GM12878 (cell line): Measurements from ENCODE around the gene LY9. TPM values are rescaled to one million over a fixed set of nuclear protein-coding genes. Genes with fewer than 3 reads are reported as not detected.

Source experiments
- ATAC-seq: fragments of 200-7000 bp; cut with Tn5 transposase; 3 replicates; pipeline ENCODE4 v1.9.1; 2020; ENCODE audit warnings: mild to moderate bottlenecking, moderate library complexity
- BruUV-seq: library from RNA; stranded (reverse); fragments of 400-500 nt; replicated peaks from 2 replicates; lab custom pipeline; 2021; lab: Mats Ljungman, UMichigan
- CTCF ChIA-PET: fragments of 300-600 bp; sonication (Branson Sonifier 250); formaldehyde crosslinking; extraction: SDS; loops from one replicate; lab custom pipeline; 2021; ENCODE audit warnings: inconsistent platforms; lab: Yijun Ruan, JAX
- POLR2A ChIA-PET: fragments of 350-600 bp; formaldehyde crosslinking; extraction: SDS; loops from one replicate; lab custom pipeline; 2021; ENCODE audit warnings: inconsistent platforms; lab: Charles Lee
- RAD21 ChIA-PET: fragments of 300-600 bp; sonication (Branson Sonifier 250); formaldehyde crosslinking; loops from one replicate; lab custom pipeline; 2023; ENCODE audit warnings: antibody characterized with exemption; ENCODE audit not compliant: unreplicated experiment; lab: Charles Lee
- SMC1A ChIA-PET: fragments of 300-600 bp; sonication (Branson Sonifier 250); formaldehyde crosslinking; loops from one replicate; lab custom pipeline; 2023; ENCODE audit not compliant: unreplicated experiment, uncharacterized antibody; lab: Charles Lee
- DNase-seq: peaks from one replicate; pipeline ENCODE4 v3.0.0-alpha.2; 2011; ENCODE audit warnings: low read depth, low spot score
- FAIRE-seq: peaks from 3 replicates; lab custom pipeline; 2011; peaks lifted over from hg19 to GRCh38; lab: Jason Lieb, UNC
- H2AFZ ChIP-seq: 2 replicates; pipeline ENCODE4 v1.6.0; 2011; ENCODE audit warnings: low read depth, low read length, control low read depth; ENCODE audit not compliant: control insufficient read depth
- H3K27ac ChIP-seq: 2 replicates; pipeline ENCODE4 v1.5.1; 2011; ENCODE audit warnings: control low read depth; ENCODE audit not compliant: control insufficient read depth, insufficient read depth
- H3K27me3 ChIP-seq, 2 experiments: replicated peaks in 1 of 2; 2 replicates each; pipeline versions ENCODE4 v1.6.0 to v1.6.1; 2011; ENCODE audit warnings: low read length in 1 of 2; ENCODE audit not compliant: control insufficient read depth in 2 of 2, insufficient read depth in 2 of 2
- H3K36me3 ChIP-seq, 2 experiments: 2 replicates each; pipeline ENCODE4 v1.5.1; 2011; ENCODE audit warnings: low read length in 1 of 2; ENCODE audit not compliant: control insufficient read depth in 2 of 2, insufficient read depth in 2 of 2
- H3K4me1 ChIP-seq: 2 replicates; pipeline ENCODE4 v1.6.1; 2011; ENCODE audit warnings: mild to moderate bottlenecking, low read length, moderate library complexity, mixed read lengths; ENCODE audit not compliant: control insufficient read depth, insufficient read depth
- H3K4me2 ChIP-seq: 2 replicates; pipeline ENCODE4 v1.6.0; 2011; ENCODE audit warnings: control low read depth; ENCODE audit not compliant: control insufficient read depth, insufficient read depth
- H3K4me3 ChIP-seq: fragments of 200-600 bp; sonication (generic); 2 replicates; pipeline ENCODE4 v1.5.1; 2016
- H3K79me2 ChIP-seq: 2 replicates; pipeline ENCODE4 v1.6.0; 2011; ENCODE audit warnings: low read length; ENCODE audit not compliant: control insufficient read depth, insufficient read depth
- H3K9ac ChIP-seq: 2 replicates; pipeline ENCODE4 v1.8.0; 2011; ENCODE audit warnings: low read length, control low read depth, mixed read lengths; ENCODE audit not compliant: control insufficient read depth, insufficient read depth
- H3K9me3 ChIP-seq: replicated peaks from 3 replicates; pipeline ENCODE4 v1.5.1; 2011; ENCODE audit warnings: mild to moderate bottlenecking, low read length; ENCODE audit not compliant: control insufficient read depth, insufficient read depth
- H4K20me1 ChIP-seq: 2 replicates; pipeline ENCODE4 v1.6.0; 2011; ENCODE audit not compliant: control insufficient read depth, insufficient read depth
- CEBPZ ChIP-seq: fragments of 150-350 bp; IDR thresholded peaks from 2 replicates; pipeline ENCODE4 v1.6.1; 2016; ENCODE audit warnings: low read depth, low read length
- CREB1 ChIP-seq: IDR thresholded peaks from 2 replicates; pipeline ENCODE4 v1.6.1; 2012; ENCODE audit warnings: low read depth, mild to moderate bottlenecking, inconsistent platforms
- EGR1 ChIP-seq, 2 experiments: IDR thresholded peaks; 1 replicate in 1 of 2; 2 replicates in 1 of 2; pipeline ENCODE4 v1.6.1; 2011 to 2012; ENCODE audit warnings: low read depth in 2 of 2, low read length in 2 of 2, borderline replicate concordance in 1 of 2, mild to moderate bottlenecking in 1 of 2, moderate library complexity in 1 of 2
- GABPA ChIP-seq: IDR thresholded peaks from 2 replicates; pipeline ENCODE4 v1.6.1; 2014; ENCODE audit warnings: antibody characterized with exemption, low read depth, mild to moderate bottlenecking, inconsistent platforms
- NFYB ChIP-seq: IDR thresholded peaks from 2 replicates; pipeline ENCODE4 v1.6.1; 2011; ENCODE audit warnings: low read depth, mild to moderate bottlenecking, low read length, improper control_type of control experiment, moderate library complexity; ENCODE audit not compliant: insufficient read depth
- NR2C1 ChIP-seq: fragments of 450-650 bp; IDR thresholded peaks from 2 replicates; pipeline ENCODE4 v1.6.1; 2017; ENCODE audit warnings: antibody characterized with exemption, mild to moderate bottlenecking, moderate library complexity
- PML ChIP-seq: IDR thresholded peaks from 2 replicates; pipeline ENCODE4 v1.6.1; 2012; ENCODE audit warnings: low read length, inconsistent platforms
- USF1 ChIP-seq: IDR thresholded peaks from 2 replicates; pipeline ENCODE4 v1.6.1; 2011; ENCODE audit warnings: borderline replicate concordance, low read depth, mild to moderate bottlenecking, moderate library complexity, mixed read lengths, low read length; ENCODE audit not compliant: insufficient read depth; ENCODE audit errors: extremely low read length
- YY1 ChIP-seq: IDR thresholded peaks from 2 replicates; pipeline ENCODE4 v1.6.1; 2011; ENCODE audit warnings: low read depth, mild to moderate bottlenecking, low read length
- WGBS: methylation state at CpG from one replicate; pipeline ENCODE4 v1.1.6; 2016; ENCODE audit warnings: low lambda C conversion rate; ENCODE audit not compliant: insufficient replicate concordance, insufficient coverage; ENCODE audit errors: missing lambda C conversion rate; 5-methylcytosine and 5-hydroxymethylcytosine counted together
- in situ Hi-C: fragments of 300-500 bp; cut with MboI; formaldehyde crosslinking; loops from 9 replicates; pipeline ENCODE4 v1.14.3; 2018; ENCODE audit warnings: mixed read lengths
- intact Hi-C: fragments of 100-400 bp; cut with micrococcal nuclease; formaldehyde crosslinking; loops from one replicate; pipeline ENCODE4 v1.14.2; 2022; ENCODE audit not compliant: unreplicated experiment
- polyA plus RNA-seq, 11 experiments: library from polyadenylated mRNA; depleted of rRNA in 4 of 11; unstranded in 6 of 11; stranded (reverse) in 5 of 11; fragments of >200 nt; fragmentation: Nextera tagmentation in 4 of 11; fragmentation: Illumina TruSeq in 1 of 11; extraction: Ambion mirVana in 4 of 11; extraction: Trizol in 1 of 11; gene quantifications; 1 replicate in 1 of 11; 2 replicates in 10 of 11; pipeline versions ENCODE4 v1.2.1 to v1.2.3, GENCODE V29; 2011 to 2016; ENCODE audit warnings: inconsistent platforms in 2 of 11, missing spikeins in 2 of 11, low read depth in 1 of 11
- total RNA-seq, 4 experiments: library from RNA; depleted of rRNA in 3 of 4; stranded (reverse); fragments of >200 nt in 3 of 4; fragmentation: Illumina TruSeq in 1 of 4; extraction: Trizol in 1 of 4; gene quantifications; 2 replicates each; pipeline versions ENCODE4 v1.2.1 to v1.2.3, GENCODE V29; 2013 to 2021

LY9 gene
- total and polyA plus RNA-seq, 10 of the 15 experiments (the other 5 are each of a cell fraction or from before 2014, with no cell fraction given): 2.7 to 12.5 (median 9.0) TPM

DNA sequence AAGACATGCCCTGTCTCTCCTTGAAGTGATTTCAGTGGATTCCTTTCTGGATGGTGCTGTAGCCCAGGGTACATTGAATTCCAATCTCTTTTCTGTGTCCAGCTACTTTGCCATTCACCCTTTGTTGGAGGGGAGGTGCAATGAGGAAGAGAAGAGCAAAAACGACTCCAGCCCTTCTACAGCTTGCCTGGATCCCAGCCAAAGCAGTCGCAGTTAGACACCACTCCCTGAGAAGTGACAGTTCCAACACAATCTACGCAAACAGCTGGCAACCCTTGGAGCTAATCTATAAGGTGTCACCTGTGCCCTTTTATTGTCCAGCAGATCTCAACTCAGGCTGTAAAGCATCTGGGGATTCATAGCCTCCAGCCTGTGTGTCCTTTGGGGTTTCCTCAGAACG, 62.1 kb downstream of the LY9 start:
- CTCF ChIA-PET: interaction anchor here (0.6 to 5.9 kb wide), 7 partner anchors 8 to 132 kb away, joined by 3 to 38 read pairs (median 5); partner anchors contain the start of gene ITLN2
- no TSS peak for BruUV-seq

More for the DNA sequence above, 62.1 kb downstream of the LY9 start:
- DNase-seq (no peak), ATAC-seq (no peak), FAIRE-seq (no peak)
- H3K4me2 ChIP-seq: no peak overlapping the region
- ChIA-PET RAD21 (interaction anchor here (0.6 to 1.4 kb wide), 6 partner anchors 11 to 131 kb away, joined by 3 to 5 read pairs (median 4); no protein-coding TSS in a partner anchor), POLR2A (interaction anchor here (0.6 to 1.6 kb wide), 6 partner anchors 9 to 146 kb away, joined by 3 to 4 read pairs (median 4); partner anchors contain the start of gene CD48), SMC1A (interaction anchor here (0.6 to 13.7 kb wide), 11 partner anchors 8 to 188 kb away, joined by 3 to 229 read pairs (median 3); partner anchors contain the start of gene USF1)
- H3K4me1 ChIP-seq: peaks cover 23% of the 10 kb centered on the region
- H3K9me3 ChIP-seq: no peaks in the 10 kb centered on the region
- no peaks in the 10 kb centered on the region; a peak in 1 of 4 replicates for H3K36me3 ChIP-seq
- intact Hi-C loops (no loop called here), in situ Hi-C loops (no loop called here)
- no peaks in the 10 kb centered on the region for H3K27me3 ChIP-seq
- H3K4me3 ChIP-seq: no peak overlapping the region
- no peak overlapping the region for H2AFZ ChIP-seq
- no peak overlapping the region for H3K9ac ChIP-seq
- no peak overlapping the region for H3K27ac ChIP-seq
- no peak for TF ChIP-seq PML
- TF ChIP-seq GABPA: no peak
- no peak for TF ChIP-seq CEBPZ
- TF ChIP-seq USF1: no peak
- TF ChIP-seq CREB1: no peak
- TF ChIP-seq YY1: no peak
- TF ChIP-seq NR2C1: no peak
- TF ChIP-seq NFYB: no peak
- no peak for TF ChIP-seq EGR1 (IDR thresholded peaks at IDR 0.05; ENCODE audit: borderline replicate concordance in 1 of 2, low read depth in 2 of 2, low read length in 2 of 2)
- H3K79me2 ChIP-seq: no peaks in the 10 kb centered on the region
- no peaks in the 10 kb centered on the region for H4K20me1 ChIP-seq
- WGBS: 47% methylated on average over 4 of the region's 4 CpGs
